Sciatic nerve (tissue), 2 donors: ENCODE results near the gene ANKMY1. TPM values are rescaled to one million over a fixed set of nuclear protein-coding genes. Genes with fewer than 3 reads are reported as not detected.
"Not testable (repeated sequence)": the region's sequence is repeated elsewhere in the genome, so short reads cannot be mapped to it uniquely, and the experiment has no call there.

Experiments
- ATAC-seq: fragments of 200-7000 bp; cut with Tn5 transposase; one replicate; pipeline ENCODE4 v1.9.1; 2020; ENCODE audit warnings: mild to moderate bottlenecking, moderate library complexity
- DNase-seq: peaks from one replicate; pipeline ENCODE4 v3.0.0-alpha.2; 2020; ENCODE audit warnings: low spot score
- intact Hi-C: fragments of 100-400 bp; cut with DNase I; formaldehyde crosslinking; loops from one replicate; pipeline ENCODE4 v1.14.2; 2022
- total RNA-seq: library from RNA; stranded (reverse); fragmentation: NEBNext Ultra II Directional; extraction: Animal tissue kit (Norgen Biotek cat#: 25700); gene quantifications from one replicate; pipeline ENCODE4 v1.2.1, GENCODE V29; 2021
- donor health status: DM: no; HTN: no; CAD: no.
- donor health status: DM: no; HTN: no; CAD: no.

The ANKMY1 gene
- total RNA-seq, 1 donor from 2014 or later = 30.7 TPM

- DNase-seq (peak; percentile 56), ATAC-seq (no peak)
- intact Hi-C loops = no loop called here
Observed at GRCh38 chr2:240572141-240573031, 14.6 kb upstream of the ANKMY1 start.

GRCh38 chr2:240571314-240571973, 13.7 kb upstream of the ANKMY1 start:
- ATAC-seq (no peak), DNase-seq (peak; percentile 56)
- intact Hi-C loops = no loop called here

GRCh38 chr2:240570531-240571313, 12.9 kb upstream of the ANKMY1 start:
- intact Hi-C loops = no loop called here

DNA sequence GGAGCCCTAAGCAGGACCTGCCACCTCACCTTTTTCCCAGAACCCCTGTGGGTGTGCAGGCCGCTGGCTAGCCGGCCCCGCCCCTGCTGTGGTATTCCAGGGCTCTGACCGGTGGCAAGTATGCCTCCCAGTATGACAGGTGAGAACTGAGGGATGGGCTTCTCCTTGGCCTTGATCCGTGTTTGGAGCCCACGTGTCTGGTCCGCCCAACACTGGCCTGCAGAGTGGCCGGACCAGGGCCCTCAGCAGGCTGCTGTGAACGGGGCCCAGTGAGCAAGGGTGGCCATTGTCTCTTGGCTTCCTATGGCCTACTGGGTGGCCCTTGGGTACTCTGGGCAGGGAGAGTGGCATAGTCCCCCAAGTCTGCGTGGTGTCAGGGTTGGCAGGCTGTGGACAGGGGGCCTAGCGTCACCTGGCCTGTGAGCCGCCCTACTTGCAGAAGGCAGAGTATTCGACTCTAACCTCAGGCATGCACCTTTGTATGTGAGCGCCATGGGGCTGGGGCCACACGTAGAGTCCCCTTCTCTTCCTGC, 12.3 kb upstream of the ANKMY1 start:
- ATAC-seq = no peak
- DNase-seq = peak; percentile 51
- intact Hi-C loops = no loop called here

More at GRCh38 chr2:240570531-240571313, 12.9 kb upstream of the ANKMY1 start:
- peak; percentile 57 for DNase-seq
- no peak for ATAC-seq

- no peak for DNase-seq
- ATAC-seq = no peak
- intact Hi-C loops = no loop called here
Observed at GRCh38 chr2:240569523-240569997, 11.8 kb upstream of the ANKMY1 start.

- ATAC-seq (no peak), DNase-seq (peak; percentile 83)
- intact Hi-C loops = no loop called here
Observed at GRCh38 chr2:240568678-240569522, 11.1 kb upstream of the ANKMY1 start.

DNA sequence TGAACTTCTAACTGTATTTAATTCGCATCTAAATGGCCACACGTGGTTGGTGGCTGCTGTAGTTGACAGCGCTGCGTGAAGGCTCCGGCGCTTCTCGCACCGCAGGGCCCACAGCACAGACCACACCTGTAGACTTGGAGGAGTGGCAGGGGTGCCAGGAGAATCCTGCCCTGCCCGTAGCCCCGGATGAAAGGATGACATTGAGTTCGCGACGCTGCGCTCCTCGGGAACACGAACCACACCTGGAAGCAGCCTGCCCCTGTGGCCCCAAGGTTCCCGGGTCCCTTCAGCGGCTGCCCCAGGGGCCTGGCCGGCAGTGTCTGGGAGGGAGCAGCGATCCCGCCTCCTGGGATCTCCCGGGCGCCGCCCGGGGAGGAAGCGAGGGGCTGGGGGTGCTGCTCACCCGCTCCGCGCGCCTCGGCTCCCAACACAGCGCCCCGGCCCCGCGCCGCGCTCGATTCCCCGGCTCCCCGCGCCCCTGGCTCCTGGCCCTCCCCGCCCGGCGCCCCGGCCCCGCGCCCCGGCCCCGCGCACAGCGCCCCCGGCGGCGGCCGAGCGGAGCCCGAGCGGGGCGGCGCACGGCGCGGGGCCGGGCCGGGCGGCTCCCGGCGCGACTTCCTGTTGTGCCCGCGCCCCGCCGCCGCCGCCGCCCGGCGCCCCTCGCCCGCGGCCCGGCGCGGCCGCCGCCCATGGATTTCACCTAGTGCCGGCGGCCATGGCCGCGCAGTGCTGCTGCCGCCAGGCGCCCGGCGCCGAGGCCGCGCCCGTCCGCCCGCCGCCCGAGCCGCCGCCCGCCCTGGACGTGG, 10.3 kb upstream of the ANKMY1 start, which contains the start of gene RNPEPL1:
TSS of gene RNPEPL1 (plus strand) at position 613 of the 806 bp plus-strand sequence. CDS start at position 716, 103 bp downstream.
- intact Hi-C loops = no loop called here
- ATAC-seq (peak; percentile 1), DNase-seq (peak; percentile 67)

DNA sequence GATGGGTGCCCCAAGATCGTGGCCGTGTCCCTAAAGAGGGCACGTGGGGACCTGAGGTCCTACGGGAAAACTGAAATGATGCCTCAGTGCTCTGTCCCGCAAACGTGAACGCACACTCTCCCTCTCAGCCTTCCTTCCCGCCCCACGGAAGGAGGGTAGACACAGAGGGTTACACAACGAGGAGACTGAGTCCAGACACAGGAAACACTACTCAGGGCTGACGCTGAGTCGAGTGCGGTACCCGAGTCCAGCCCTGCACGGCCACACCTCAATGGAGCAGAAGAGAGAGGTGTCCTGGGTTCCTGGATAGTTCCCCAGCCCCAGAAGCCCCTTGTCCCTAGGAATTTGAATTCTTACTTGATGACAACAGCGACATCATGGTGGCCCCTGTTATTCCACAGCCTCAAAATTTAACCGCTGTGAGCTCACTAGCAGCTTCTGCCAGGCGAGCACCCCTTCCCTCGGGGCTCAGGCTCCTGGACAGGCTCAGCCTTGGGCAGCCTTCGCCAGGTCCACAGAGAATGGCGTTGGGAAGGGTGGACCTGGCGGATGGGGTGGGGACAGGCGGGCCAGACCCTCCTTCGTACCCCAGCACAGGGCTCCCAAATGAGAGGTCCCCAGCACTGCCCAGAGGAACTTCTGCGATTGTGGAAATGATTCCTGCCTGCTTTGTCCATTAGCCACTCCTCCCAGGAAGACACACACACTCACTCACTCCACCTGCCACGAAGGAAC, 9.5 kb upstream of the ANKMY1 start:
- peak; percentile 60 for DNase-seq
- ATAC-seq = peak; percentile 25
- intact Hi-C loops = no loop called here

- DNase-seq (peak; percentile 96), ATAC-seq (peak; percentile 90)
- intact Hi-C loops = no loop called here
Observed at GRCh38 chr2:240566203-240567136, 8.7 kb upstream of the ANKMY1 start.

- DNase-seq (peak; percentile 78), ATAC-seq (no peak)
- intact Hi-C loops = no loop called here
Observed at GRCh38 chr2:240565333-240566202, 7.8 kb upstream of the ANKMY1 start.

- DNase-seq (no peak), ATAC-seq (no peak)
- intact Hi-C loops = no loop called here
Observed at GRCh38 chr2:240564561-240565332, 7.0 kb upstream of the ANKMY1 start.

- ATAC-seq = no peak
- DNase-seq = no peak
- intact Hi-C loops = no loop called here
Observed at GRCh38 chr2:240563951-240564560, 6.3 kb upstream of the ANKMY1 start.

GRCh38 chr2:240563231-240563630, 5.4 kb upstream of the ANKMY1 start:
- intact Hi-C loops, DNase-seq, ATAC-seq: not testable (repeated sequence)
